Stimulated activated CD4-positive, alpha-beta T cell treated with anti-CD3 and anti-CD28 coated beads, Interleukin-15, amount 100 ng/mL, for 1 hour (primary cell): ENCODE measurements around the gene ANAPC2.
"Not testable (repeated sequence)": the region's sequence is repeated elsewhere in the genome, so short reads cannot be mapped to it uniquely, and the experiment has no call there.

Experiments used
- DNase-seq, 2 donors: peaks; one replicate each; pipeline ENCODE4 v3.0.0-alpha.2; 2020; ENCODE audit warnings: low read depth in 1 of 2, low spot score in 1 of 2

ANAPC2 gene

GRCh38 chr9:137148242-137148641 is 40.1 kb downstream of the ANAPC2 start:
- no peak for DNase-seq

- DNase-seq = no peak
These were observed 40.6 kb downstream of the ANAPC2 start for GRCh38 chr9:137147793-137148160.

GRCh38 chr9:137147091-137147792 is 41.1 kb downstream of the ANAPC2 start:
- no peak for DNase-seq

GRCh38 chr9:137146527-137146918 is 41.8 kb downstream of the ANAPC2 start:
- DNase-seq = no peak

GRCh38 chr9:137145731-137146526 is 42.4 kb downstream of the ANAPC2 start:
- DNase-seq = no peak

DNA sequence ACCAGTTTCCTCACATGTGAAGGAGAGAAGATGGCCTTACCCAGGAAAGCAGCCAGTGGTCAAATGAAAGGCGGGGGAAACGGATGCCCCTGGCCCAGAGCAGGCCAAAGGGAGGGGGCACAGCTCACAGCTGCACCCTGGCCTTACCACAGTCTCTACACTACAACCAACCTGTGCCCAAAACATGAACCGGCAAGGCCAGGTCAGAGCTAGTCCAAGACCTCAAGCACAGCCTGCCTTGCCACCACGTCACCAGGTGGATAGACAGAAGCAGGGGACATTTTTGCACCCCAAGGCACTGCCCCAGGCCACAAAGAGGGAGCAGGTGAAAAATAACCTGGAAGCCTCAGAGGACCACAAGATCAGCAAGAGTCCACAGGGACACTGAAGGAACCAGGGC is 44.9 kb downstream of the ANAPC2 start:
- no peak for DNase-seq

- no peak for DNase-seq
These were observed 46.1 kb downstream of the ANAPC2 start for GRCh38 chr9:137141976-137142936.

DNA sequence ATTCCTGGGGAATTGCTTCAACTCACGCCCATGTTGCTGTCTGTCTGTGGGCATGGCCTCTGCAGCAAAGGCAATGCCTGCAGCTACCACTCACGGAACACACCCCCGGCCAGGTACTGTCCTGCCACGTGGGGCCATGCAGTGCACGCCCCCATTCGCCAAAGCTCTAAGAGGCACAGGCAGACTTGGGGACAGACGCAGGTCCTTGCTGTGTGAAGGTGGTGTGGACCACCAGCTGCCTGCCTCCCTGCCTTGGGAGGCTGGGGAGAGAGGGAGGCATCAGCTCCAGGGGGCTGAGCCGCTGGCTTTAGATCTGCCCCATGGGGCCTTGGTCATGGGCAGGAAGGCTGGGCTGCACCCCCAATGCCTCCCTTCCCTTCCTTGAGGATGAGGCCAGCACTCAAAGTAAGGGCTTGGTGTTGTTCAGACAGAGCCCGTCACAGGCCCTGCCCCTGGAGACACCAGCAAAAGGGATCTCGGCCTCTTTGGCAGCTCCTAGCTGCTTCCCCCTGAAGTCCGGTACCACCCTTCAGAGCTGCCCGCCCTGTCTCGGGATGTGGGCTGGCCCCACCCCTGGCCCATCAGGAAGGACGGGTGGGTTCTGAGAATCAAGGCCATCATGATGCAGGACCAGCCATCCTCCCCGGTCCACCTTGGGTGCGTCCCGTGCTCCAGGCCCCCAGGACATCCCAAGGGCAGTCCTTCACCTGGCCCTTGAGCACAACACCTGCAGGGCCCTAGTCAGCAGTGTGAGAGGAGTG is 47.1 kb downstream of the ANAPC2 start:
- DNase-seq = no peak

GRCh38 chr9:137140151-137141012 is 48.0 kb downstream of the ANAPC2 start:
- DNase-seq = no peak

- no peak for DNase-seq
These were observed 48.8 kb downstream of the ANAPC2 start for GRCh38 chr9:137139468-137140150.

DNA sequence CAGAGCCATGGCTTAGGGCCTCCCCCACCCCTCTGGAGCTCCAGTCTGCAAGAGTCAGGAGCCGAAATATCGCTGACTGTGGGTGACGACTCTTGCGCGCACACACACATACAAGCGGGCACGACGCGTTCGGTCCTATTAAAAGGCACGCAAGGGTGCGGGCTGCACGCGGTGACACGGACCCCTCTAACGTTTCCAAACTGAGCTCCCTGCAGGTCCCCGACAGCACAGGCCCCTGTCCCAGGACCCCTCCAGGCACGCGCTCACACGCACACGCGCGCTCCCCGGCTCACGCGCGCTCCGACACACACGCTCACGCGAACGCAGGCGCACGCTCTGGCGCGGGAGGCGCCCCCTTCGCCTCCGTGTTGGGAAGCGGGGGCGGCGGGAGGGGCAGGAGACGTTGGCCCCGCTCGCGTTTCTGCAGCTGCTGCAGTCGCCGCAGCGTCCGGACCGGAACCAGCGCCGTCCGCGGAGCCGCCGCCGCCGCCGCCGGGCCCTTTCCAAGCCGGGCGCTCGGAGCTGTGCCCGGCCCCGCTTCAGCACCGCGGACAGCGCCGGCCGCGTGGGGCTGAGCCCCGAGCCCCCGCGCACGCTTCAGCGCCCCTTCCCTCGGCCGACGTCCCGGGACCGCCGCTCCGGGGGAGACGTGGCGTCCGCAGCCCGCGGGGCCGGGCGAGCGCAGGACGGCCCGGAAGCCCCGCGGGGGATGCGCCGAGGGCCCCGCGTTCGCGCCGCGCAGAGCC is 49.5 kb downstream of the ANAPC2 start, which contains the start of gene GRIN1:
GRIN1 (plus strand) TSS at position 433 of the 746 bp plus-strand sequence. CDS start 333 bp downstream, outside the sequence.
- peak in 1 of 2 donors; percentile 28 for DNase-seq

DNA sequence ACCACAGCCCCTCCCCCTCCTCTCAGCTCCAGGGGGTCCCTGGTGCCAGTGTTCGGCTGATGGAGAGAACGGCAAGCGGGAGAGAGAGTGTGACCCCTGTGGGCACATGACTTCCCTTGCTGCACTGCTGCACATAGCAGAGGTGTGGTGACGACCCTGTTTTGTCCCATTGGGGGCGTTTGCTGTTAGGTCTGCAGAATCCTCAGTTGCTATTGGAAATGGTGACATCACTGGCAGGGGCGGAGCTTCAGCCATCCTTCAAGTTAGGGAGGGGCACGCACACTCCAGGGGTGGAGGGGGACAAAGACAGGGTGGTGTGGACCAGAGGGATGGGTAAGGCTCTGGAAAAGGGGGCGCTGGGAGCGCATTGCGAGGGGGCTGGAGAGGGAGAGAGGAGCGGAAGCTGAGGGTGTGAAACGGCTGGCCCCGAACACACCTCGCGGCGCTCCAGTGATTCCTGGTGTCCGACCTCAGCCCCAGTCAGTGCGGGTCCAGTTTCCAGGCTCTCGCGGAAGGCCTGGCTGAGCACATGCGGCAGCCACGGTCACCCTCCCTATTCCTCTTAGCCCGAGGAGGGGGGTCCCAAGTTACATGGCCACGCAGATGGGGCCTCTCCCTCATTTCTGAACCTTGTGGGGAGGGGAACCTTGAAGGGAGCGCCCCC is 50.2 kb downstream of the ANAPC2 start:
- DNase-seq = no peak

DNA sequence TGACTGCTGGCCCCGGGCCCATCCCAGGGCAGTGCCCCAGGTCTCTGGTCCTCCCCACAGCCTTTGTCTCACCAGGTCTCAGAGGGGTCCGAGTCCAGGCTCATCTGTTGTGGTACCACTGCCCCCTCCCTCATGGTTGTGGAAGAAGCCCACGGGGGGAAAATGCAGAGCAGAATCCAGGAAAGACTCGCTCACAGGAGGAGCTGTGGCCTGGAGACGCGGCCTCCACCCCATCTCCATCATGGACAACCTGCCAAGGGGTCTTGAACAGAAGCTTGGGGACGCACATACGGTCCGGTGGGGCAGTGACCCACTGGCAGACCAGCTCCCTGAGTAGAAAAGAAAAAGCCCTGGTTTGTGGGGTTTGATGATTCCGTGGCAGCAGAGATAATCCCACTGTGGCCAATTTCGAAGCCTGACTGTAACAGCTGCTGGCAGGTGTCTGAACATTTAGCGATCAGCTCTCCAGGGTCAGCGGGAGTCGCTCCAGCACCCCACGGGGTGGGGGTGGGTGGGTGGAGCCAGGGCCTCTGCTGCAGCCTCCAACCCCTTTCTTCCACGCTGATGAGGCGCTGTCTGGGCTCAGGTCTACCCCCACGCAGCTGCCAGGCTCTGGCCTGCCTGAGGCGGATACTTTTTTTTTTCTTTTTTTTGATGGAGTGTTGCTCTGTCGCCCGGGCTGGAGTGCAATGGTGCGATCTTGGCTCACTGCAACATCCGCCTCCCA is 51.3 kb downstream of the ANAPC2 start:
- DNase-seq = no peak

DNA sequence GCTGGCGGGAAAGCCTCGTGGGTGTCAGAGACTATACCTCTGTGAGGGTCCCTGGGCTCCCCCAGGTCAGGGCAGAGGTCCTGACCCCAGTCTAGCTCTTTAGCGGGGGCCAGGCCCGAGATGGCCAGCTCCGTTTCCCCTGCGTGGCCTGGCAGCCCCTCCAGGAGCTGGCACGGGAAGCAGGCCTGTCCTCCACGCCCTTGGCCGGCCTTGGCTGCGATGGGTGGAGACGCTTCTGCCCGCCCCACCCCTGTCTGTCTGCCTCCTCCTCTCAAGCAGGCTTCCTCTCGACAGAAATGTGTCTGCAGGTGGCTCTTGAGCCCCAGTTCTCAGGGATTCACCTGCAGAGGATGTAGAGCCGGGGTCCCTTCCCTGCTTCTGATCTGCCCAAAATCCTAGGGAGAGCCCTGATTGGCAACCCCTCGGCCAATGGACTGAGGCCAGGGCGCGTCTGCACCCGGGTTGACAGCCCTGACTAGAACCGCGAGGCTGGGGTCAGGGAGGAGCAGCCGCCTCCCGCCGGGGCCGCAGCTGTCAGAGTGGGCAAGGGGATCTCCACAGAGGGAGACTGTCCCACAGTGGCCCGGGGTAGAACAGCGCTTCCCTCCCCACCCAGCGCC is 52.0 kb downstream of the ANAPC2 start:
- no peak for DNase-seq

- DNase-seq = not testable (repeated sequence)
These were observed 53.2 kb downstream of the ANAPC2 start for GRCh38 chr9:137135154-137135553.

DNA sequence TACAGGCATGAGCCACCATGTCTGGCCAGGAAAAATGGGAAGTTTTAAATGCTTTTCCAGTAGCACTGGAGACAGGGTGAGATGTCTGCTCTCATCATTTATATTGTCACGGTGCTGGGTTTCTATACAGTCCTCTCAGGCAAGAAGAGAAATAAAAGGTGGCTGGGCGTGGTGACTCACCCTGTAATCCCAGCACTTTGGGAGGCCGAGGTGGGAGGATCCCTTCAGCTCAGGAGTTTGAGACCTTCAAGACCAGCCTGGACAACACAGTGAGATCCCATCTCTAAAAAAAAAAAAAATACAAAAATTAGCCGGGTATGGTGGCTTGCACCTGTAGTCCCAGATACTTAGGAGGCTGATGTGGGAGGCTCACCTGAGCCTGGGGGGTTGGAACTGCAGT is 54.2 kb downstream of the ANAPC2 start:
- no peak for DNase-seq
